ENCODE data around the gene GZMA.
"Not testable (repeated sequence)": the region's sequence is repeated elsewhere in the genome, so short reads cannot be mapped to it uniquely, and the experiment has no call there.

GZMA gene

GRCh38 chr5:55102348-55102747 lies at the start of gene GZMA:
TSS of gene GZMA (plus strand) at chr5:55102646. CDS start at chr5:55102683, 37 bp downstream.
- no peak for DNase-seq

DNA sequence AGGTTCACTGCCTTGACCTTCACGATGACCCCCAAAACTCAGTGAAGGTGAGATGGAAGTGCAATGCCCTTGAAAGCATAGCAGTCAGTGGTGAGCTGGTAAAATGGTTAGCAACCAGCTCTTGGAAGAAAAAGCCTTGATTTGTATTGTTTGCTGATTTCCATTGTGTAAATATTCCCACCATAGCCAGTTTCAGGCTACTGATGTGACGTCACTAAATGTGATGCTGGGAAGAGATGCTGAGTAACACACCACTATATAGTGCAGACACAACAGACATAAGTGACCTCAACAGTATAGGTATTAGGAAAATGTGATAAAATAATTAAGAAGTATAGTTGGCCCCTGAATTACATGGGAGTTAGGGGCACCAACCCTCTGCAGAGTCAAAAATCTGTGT lies 47.3 kb upstream of the GZMA start:
- no peak for DNase-seq

- no peak for DNase-seq
Measured at GRCh38 chr5:55062039-55062779, 40.2 kb upstream of the GZMA start.

- no peak for DNase-seq
Measured at GRCh38 chr5:55063220-55063863, 39.1 kb upstream of the GZMA start.

DNA sequence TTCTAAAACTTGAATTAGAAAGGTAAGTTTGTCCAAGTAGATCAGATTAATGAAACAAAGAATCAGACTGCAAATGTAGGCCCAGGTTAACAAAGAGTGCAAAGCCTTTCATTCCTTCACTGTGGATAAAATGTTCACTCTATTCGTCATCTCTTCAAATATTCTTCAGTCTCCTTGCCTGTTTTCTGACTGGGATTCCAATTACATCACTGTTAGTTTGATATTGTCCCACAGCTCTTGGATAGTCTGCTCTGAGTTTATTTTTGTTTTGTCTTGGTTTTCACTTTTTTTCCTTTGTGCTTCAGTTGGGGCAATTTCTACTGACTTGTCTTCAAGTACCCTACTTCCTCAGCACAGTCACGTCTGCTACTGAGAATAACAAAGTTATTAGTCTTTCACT lies 38.5 kb upstream of the GZMA start:
- DNase-seq, result no peak

GRCh38 chr5:55064523-55064922 lies 37.9 kb upstream of the GZMA start:
- DNase-seq, result no peak

- DNase-seq, result no peak
Measured at GRCh38 chr5:55066277-55066676, 36.2 kb upstream of the GZMA start.

DNA sequence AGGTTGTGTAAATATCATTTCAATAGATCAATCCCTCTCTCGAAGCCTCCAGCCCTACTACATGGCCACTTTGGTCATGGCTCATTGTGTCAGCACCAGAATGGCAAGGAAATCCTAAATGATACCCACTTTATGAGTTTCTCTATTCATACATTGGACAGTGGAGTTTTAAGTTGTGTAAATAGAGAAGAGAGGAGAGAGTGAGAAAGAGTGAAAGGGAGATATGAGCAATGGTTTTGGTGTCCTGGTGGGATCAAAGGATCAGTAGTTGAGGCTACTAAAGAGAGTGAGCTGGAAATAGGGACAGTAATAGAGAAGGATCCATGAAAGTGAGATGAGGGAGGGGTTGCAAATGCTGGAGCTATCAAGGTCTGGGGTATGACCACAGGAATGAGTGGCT lies 31.5 kb upstream of the GZMA start:
- DNase-seq, result no peak

DNA sequence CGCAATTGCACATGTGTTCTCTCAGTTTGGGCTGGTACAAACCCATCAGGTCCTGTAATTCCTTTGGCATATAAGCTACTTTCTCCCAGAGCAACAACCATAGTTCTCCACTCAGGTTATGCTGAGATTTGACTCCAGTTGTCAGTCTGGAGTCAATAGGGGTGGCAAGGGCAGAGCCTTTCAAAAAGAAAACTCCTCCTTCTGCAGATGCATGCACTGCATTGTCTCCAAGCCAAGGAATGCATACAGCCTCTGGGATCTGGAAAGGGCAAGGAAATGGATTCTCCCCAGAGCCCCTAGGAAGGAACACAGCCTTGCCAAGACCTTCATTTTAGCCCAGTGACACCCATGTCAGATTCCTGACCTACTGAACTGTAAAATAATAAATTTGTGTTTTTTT lies 31.0 kb upstream of the GZMA start:
- no peak for DNase-seq

GRCh38 chr5:55072666-55073065 lies 29.8 kb upstream of the GZMA start:
- DNase-seq, result no peak

DNA sequence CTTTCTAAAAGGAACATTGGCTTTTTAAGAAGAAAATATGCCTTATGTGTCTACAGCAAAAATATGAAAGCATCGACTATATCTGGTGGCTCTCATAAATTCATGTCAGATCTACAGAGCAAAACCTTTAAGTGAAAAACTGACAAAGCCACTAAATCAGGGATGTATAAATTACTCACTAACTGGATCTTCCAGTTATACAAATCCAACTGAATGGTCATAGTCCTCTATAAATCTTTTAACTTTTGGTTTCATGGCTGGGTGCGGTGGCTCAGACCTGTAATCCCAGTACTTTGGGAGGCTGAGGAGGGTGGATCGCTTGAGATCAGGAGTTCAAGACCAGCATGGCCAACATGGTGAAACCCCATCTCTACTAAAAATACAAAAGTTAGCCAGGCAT lies 29.2 kb upstream of the GZMA start:
- DNase-seq, result no peak

DNA sequence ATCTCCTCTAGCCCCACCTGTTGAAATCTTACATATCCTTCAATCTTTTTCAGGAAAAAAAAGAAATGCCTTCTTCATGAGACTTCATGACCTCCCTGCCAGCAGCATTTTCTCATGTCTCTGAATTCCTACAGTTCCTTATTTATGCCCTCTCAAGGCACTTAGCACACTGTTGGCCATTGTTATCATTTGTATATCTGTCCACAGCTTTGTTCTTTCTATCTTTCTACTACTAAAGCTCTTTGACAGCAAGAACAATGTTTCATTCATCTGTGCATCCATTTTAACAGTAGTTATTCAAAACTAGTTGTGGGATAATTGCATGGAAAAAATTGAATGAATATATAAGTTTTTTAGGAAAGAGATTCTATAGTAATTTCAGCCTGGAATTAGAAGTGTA lies 20.9 kb upstream of the GZMA start:
- no peak for DNase-seq

DNA sequence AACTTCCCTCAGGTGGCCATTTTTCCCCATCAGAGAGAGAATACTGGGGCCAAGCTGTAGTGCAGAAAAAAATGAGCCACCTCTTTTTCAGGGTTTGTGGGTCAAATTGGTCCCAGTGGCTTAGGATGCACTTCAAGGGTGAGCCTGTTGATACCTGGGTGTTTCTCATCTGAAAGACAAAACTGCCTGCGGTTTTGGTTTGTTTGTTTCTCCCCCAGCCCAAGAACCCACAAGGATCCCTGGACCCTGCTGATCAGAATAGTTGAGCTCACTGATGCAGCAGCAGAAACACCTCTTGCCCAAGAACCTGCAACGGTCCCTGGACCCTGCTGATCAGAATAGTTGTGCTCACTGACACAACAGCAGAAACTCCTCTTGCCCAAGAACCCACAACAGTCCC lies 13.1 kb upstream of the GZMA start:
- not testable (repeated sequence) for DNase-seq

GRCh38 chr5:55091011-55091410 lies 11.4 kb upstream of the GZMA start:
- not testable (repeated sequence) for DNase-seq

- no peak for DNase-seq
Measured at GRCh38 chr5:55096182-55096581, 6.3 kb upstream of the GZMA start.

GRCh38 chr5:55096861-55097260 lies 5.6 kb upstream of the GZMA start:
- DNase-seq, result peak; percentile 83

GRCh38 chr5:55101148-55101547 lies 1.3 kb upstream of the GZMA start:
- not testable (repeated sequence) for DNase-seq

DNA sequence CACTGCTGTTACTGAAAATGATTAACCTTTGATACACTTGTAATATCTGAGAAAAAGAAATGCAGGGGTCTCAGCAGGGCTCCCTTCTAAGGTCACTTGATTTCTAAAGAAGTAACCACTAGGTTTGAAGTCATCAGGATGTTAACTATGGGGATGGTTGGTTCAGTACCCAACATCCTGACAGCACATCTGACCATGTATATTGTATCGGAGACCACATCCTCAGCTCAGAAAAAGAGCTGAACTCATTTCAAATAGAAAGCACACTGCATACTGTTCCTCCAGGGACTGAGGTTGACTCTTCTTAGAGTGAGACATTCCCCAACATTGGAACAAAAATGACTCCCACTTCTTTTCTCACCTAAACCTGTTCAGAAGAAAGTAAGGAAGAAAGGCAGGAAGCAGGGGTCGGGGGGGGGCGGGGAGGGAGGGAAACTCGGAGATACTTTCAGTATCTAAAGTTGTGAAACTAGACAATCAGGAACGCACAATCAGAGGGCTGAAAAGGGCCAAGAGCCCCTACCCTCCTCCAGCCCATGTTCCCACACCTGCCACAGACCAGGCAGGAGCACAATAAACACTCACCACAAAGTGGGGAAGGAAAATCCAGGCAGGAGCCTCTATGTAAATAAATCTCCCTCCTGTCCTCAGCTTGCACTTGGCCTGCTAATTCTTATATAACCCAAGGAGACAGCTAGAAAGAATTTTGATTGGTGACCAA lies 730 bp upstream of the GZMA start:
- no peak for DNase-seq

DNA sequence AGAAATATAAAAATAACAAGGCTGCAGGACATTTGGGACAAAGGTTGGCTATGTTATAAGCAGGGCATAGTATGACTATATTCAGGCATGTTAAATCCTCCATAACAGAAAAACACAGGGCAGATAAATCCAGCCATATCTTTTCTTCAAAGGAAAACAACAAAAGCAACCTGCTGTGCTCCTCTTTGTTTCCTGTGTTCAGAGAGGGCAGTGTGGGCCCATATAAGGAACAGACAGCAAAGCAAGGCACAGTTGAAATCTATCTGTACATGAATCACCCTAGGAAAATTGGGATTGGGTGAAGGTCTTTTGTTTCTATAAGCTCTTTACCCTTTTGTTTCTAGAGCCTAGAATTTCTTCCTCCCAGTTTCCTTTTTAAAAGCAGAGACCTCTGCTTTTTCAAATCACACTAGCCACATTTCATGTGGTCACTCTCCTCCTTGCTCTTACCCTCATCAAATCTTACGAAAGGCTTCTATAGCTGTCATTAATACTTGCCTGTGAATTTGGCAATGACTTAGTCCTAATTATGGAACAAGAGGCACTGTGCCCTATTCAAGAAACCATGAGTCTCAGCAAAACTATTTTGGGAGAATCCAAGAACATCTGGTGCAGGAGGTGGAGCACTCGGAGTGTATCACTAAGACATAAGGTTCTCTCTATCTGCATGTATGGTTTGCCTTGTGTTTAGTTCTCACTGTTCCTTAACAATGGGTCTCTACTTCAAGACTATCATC lies 1.8 kb downstream of the GZMA start:
- no peak for DNase-seq

- DNase-seq, result no peak
Measured at GRCh38 chr5:55104946-55105701, 2.7 kb downstream of the GZMA start.

- not testable (repeated sequence) for DNase-seq
Measured at GRCh38 chr5:55105976-55106375, 3.5 kb downstream of the GZMA start.

GRCh38 chr5:55108661-55109060 lies 6.2 kb downstream of the GZMA start:
- no peak for DNase-seq

DNA sequence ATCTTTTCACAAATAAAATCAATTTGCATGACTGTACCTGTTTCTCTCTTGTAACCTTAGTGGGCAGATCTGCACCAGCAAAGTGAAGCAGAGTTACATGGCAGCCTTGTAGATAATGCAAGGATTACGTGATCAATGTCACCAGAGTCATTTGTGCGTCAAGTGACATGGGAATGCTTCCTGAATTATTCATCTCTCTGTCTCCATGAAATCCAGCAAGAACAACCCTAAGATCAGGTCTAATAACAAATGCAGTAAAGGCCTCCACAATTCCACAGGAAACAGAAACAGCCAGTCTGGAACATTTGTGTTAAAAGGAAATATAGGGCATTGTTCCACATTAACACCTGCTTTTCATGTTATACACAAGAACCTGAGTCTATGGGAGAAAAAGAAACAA lies 7.8 kb downstream of the GZMA start:
- DNase-seq, result no peak
